Omental fat pad (tissue), 4 donors: Measurements from ENCODE around the gene DNPEP. TPM values are rescaled to one million over a fixed set of nuclear protein-coding genes. Genes with fewer than 3 reads are reported as not detected.
"Not testable (repeated sequence)": the region's sequence is repeated elsewhere in the genome, so short reads cannot be mapped to it uniquely, and the experiment has no call there.

ENCODE experiments used
- ATAC-seq: fragments of 150-250 bp; one replicate; pipeline ENCODE4 v1.9.1; 2016; ENCODE audit warnings: mild to moderate bottlenecking, moderate library complexity; ENCODE audit not compliant: low FRiP score
- DNase-seq: peaks from one replicate; pipeline ENCODE4 v3.0.0-alpha.2; 2019; ENCODE audit warnings: low spot score
- CTCF ChIP-seq, 3 donors: fragments of 450-650 bp; IDR thresholded peaks; one replicate each; pipeline ENCODE4 v1.5.1; 2016 to 2017; ENCODE audit warnings: antibody characterized with exemption in 3 of 3, mild to moderate bottlenecking in 3 of 3, moderate library complexity in 2 of 3
- total RNA-seq, 4 donors: library from RNA; depleted of rRNA; stranded (reverse); fragments of >200 nt; gene quantifications; one replicate each; pipeline ENCODE4 v1.1.0, GENCODE V29; 2016

The DNPEP gene
- total RNA-seq, 4 donors from 2014 or later: 58.4 to 97.4 (median 85.7) TPM

DNA sequence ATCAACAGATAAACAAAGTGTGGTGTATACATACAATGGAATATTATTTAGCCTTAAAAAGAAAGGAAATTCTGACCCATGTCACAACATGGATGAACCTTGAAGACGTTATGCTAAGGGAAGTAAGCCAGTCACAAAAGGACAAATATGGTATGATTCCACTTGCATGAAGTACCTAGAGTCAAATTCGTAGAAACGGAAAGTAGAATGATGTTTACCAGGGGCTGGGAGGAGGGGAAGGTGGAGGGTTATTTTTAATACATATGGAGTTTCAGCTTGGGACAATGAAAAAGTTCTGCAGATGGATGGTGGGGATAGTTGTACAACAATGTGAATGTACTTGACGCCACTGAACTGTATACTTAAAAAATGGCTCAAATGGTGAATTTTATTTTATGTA lies 27.1 kb upstream of the DNPEP start:
- DNase-seq (no peak), ATAC-seq (no peak)
- TF ChIP-seq CTCF (IDR thresholded peaks at IDR 0.05): no peak

GRCh38 chr2:219410390-219410789 lies 22.7 kb upstream of the DNPEP start:
- DNase-seq (no peak), ATAC-seq (no peak)
- TF ChIP-seq CTCF (IDR thresholded peaks at IDR 0.05): no peak

GRCh38 chr2:219409619-219410018 lies 21.9 kb upstream of the DNPEP start:
- ATAC-seq (no peak), DNase-seq (no peak)
- TF ChIP-seq CTCF (IDR thresholded peaks at IDR 0.05): no peak

- ATAC-seq (no peak), DNase-seq (no peak)
- no peak for TF ChIP-seq CTCF (IDR thresholded peaks at IDR 0.05)
These were observed 20.9 kb upstream of the DNPEP start for GRCh38 chr2:219408631-219409030.

GRCh38 chr2:219408204-219408603 lies 20.5 kb upstream of the DNPEP start:
- DNase-seq (no peak), ATAC-seq (no peak)
- TF ChIP-seq CTCF (IDR thresholded peaks at IDR 0.05): no peak

DNA sequence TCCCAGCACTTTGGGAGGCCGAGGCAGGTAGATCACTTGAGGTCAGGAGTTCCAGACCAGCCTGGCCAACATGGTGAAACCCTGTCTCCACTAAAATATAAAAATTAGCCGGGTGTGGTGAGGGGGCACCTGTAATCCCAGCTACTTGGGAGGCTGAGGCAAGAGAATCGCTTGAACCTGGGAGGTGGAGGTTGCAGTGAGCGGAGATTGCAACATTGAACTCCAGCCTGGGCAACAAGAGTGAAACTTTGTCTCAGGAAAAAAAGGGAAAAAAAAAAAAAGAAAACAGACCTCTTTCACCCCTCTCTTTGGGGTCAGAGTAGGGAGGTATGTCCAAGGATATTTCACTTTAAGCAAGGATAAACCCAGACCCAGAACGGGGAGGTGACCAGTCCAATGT lies 19.6 kb upstream of the DNPEP start:
- not testable (repeated sequence) for DNase-seq, ATAC-seq

- ATAC-seq (peak; percentile 39), DNase-seq (no peak)
- no peak for TF ChIP-seq CTCF (IDR thresholded peaks at IDR 0.05)
These were observed 19.1 kb upstream of the DNPEP start for GRCh38 chr2:219406861-219407230.
